Mesothelial cell of epicardium (in vitro differentiated cells): ENCODE measurements around the gene KLHL2. TPM values are rescaled to one million over a fixed set of nuclear protein-coding genes. Genes with fewer than 3 reads are reported as not detected.
A peak's percentile ranks its signal among the peaks of the same experiment; 100 is the strongest.
"Not testable (repeated sequence)": the region's sequence is repeated elsewhere in the genome, so short reads cannot be mapped to it uniquely, and the experiment has no call there.

ENCODE experiments used
- DNase-seq, 2 experiments: peaks; one replicate each; pipeline ENCODE4 v3.0.0; 2021; ENCODE audit warnings: low spot score in 2 of 2; ENCODE audit not compliant: unreplicated experiment in 2 of 2
- H3K27ac Mint-ChIP-seq: 2 replicates; pipeline ENCODE4 v1.8.0; 2021; ENCODE audit warnings: mixed read lengths
- H3K27me3 Mint-ChIP-seq: 2 replicates; pipeline ENCODE4 v1.8.0; 2021; ENCODE audit warnings: low read depth, mixed read lengths
- H3K36me3 Mint-ChIP-seq: 2 replicates; pipeline ENCODE4 v1.8.0; 2021; ENCODE audit warnings: mixed read lengths
- H3K4me1 Mint-ChIP-seq: 2 replicates; pipeline ENCODE4 v1.8.0; 2021; ENCODE audit warnings: mixed read lengths
- H3K4me3 Mint-ChIP-seq: 2 replicates; pipeline ENCODE4 v1.8.0; 2021; ENCODE audit warnings: mild to moderate bottlenecking, moderate library complexity, mixed read lengths
- H3K9me3 Mint-ChIP-seq: 2 replicates; pipeline ENCODE4 v1.8.0; 2021; ENCODE audit warnings: mixed read lengths
- total RNA-seq: library from RNA; stranded (reverse); gene quantifications from 3 replicates; pipeline ENCODE4 v1.2.1, GENCODE V29; 2021
- TF ChIP-seq, protein P1 (sequence below): fragments of 200-600 bp; sonication (generic); IDR thresholded peaks from one replicate; pipeline ENCODE4 v1.5.0; 2021; ENCODE audit warnings: antibody characterized with exemption; ENCODE audit not compliant: unreplicated experiment

The KLHL2 gene
- total RNA-seq, 1 donor from 2014 or later: 9.9 TPM

DNA sequence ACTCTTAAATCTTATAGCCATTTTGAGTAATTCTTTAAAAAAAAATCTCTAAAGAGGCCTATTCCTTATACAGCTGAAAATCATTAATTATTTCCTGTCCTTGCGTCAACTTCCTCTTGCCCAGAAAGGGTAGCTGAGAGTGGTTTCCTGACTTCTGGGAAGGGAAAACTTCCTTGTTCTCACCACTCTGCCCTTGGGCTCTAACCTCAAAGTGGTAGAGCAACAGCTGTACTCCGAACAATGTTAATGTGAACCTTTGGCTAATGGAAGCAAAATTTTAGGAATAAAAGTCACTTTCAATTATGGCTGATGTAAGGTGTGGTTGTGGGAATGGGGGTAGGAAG is 15.3 kb downstream of the KLHL2 start:
- no peaks in the 10 kb centered on the region for H3K27me3 Mint-ChIP-seq
- H3K9me3 Mint-ChIP-seq: no peaks in the 10 kb centered on the region
- peak overlapping the region; percentile 10 for H3K27ac Mint-ChIP-seq
- no peak overlapping the region for H3K4me3 Mint-ChIP-seq
- peaks cover 9% of the 10 kb centered on the region for H3K36me3 Mint-ChIP-seq
- DNase-seq: no peak
- peaks cover 10% of the 10 kb centered on the region for H3K4me1 Mint-ChIP-seq
- TF ChIP-seq, protein P1, sequence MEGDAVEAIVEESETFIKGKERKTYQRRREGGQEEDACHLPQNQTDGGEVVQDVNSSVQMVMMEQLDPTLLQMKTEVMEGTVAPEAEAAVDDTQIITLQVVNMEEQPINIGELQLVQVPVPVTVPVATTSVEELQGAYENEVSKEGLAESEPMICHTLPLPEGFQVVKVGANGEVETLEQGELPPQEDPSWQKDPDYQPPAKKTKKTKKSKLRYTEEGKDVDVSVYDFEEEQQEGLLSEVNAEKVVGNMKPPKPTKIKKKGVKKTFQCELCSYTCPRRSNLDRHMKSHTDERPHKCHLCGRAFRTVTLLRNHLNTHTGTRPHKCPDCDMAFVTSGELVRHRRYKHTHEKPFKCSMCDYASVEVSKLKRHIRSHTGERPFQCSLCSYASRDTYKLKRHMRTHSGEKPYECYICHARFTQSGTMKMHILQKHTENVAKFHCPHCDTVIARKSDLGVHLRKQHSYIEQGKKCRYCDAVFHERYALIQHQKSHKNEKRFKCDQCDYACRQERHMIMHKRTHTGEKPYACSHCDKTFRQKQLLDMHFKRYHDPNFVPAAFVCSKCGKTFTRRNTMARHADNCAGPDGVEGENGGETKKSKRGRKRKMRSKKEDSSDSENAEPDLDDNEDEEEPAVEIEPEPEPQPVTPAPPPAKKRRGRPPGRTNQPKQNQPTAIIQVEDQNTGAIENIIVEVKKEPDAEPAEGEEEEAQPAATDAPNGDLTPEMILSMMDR: no peak

DNA sequence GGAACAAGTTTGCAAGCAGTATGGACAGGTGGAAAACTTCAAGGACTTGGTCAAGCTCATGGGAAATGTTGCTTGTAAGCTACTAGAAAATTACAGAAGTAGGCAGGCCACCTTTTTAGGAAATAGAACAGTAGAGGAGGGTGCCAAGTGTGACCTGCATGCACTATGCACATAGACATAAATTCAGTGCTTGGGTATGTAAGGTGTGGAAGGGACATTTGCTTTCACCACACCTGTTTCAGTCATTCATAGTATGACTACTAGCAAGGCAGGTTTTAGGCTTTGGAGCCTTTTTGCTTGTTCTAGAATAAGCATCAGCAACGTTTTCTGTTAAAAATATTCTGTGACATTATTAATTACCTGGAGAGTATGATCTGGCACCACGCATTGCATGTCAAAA is 20.0 kb downstream of the KLHL2 start:
- H3K27me3 Mint-ChIP-seq, H3K36me3 Mint-ChIP-seq, H3K4me3 Mint-ChIP-seq, H3K4me1 Mint-ChIP-seq, DNase-seq, H3K9me3 Mint-ChIP-seq, H3K27ac Mint-ChIP-seq: not testable (repeated sequence)

DNA sequence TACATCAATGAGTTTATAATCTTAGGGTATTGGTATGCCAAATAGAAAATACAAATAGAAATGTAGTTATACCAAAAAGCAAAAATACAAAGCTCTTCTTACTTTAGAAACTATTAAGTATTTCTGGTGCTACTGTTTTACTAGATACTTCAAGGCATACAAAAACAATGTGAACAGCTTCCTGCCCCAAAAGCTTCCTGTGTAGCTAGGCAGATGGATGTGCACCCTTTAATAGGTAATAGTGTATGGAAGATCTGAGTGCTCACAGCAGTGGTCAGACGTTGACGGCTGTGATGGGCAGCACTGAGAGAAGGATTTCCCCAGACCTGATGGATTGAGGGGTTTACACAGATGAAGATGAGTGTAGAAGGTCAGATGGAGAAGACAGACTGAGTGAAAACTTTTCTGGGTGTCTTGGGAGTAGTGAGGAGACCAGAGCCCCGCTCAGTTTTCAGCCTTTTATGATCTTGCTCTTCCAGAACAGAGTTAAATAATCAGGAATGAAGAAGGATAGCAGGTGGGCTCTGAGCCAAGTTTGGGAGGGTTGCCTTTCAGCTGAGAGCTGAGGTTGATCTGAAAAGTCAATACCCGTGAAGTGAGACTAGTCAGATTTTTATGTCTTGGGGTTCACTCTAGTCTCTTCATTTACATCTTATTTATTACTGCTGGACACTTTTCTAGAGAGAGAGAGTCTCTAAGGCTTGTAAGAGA is 22.3 kb downstream of the KLHL2 start:
- peak in 1 of 2 experiments; percentile 61 for DNase-seq
- not testable (repeated sequence) for H3K4me1 Mint-ChIP-seq

GRCh38 chr4:165232623-165233433 is 25.5 kb downstream of the KLHL2 start:
- H3K36me3 Mint-ChIP-seq, H3K27me3 Mint-ChIP-seq, H3K27ac Mint-ChIP-seq, H3K9me3 Mint-ChIP-seq, DNase-seq, H3K4me3 Mint-ChIP-seq: not testable (repeated sequence)
- H3K4me1 Mint-ChIP-seq: peaks cover 10% of the 10 kb centered on the region

More for the DNA sequence above, 22.3 kb downstream of the KLHL2 start:
- not testable (repeated sequence) for H3K36me3 Mint-ChIP-seq, H3K4me3 Mint-ChIP-seq, H3K9me3 Mint-ChIP-seq, H3K27me3 Mint-ChIP-seq
- H3K27ac Mint-ChIP-seq: peak overlapping the region; percentile 22

DNA sequence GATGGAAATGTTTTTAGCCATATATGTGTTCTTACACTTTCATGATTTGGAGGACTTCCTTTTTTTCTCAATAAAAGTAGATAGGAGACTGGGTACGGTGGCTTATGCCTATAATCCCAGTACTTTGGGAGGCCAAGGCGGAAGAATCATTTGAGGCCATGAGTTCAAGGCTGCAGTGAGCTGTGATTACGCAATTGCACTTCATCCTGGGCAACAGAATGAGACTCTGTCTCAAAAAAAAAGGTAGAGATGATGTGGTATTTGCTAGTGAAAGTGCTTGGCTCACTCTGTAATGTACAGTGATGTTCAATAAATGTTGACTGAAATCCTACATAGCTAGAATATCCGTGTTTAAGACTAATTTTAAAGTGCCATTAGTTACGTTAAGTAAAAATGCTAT is 27.4 kb downstream of the KLHL2 start:
- TF ChIP-seq, protein P1: no peak
- H3K4me3 Mint-ChIP-seq: no peak overlapping the region
- H3K27me3 Mint-ChIP-seq: no peaks in the 10 kb centered on the region
- H3K27ac Mint-ChIP-seq: no peak overlapping the region
- H3K36me3 Mint-ChIP-seq: peaks cover 1% of the 10 kb centered on the region
- DNase-seq: no peak
- no peaks in the 10 kb centered on the region for H3K9me3 Mint-ChIP-seq
- peaks cover 15% of the 10 kb centered on the region for H3K4me1 Mint-ChIP-seq

DNA sequence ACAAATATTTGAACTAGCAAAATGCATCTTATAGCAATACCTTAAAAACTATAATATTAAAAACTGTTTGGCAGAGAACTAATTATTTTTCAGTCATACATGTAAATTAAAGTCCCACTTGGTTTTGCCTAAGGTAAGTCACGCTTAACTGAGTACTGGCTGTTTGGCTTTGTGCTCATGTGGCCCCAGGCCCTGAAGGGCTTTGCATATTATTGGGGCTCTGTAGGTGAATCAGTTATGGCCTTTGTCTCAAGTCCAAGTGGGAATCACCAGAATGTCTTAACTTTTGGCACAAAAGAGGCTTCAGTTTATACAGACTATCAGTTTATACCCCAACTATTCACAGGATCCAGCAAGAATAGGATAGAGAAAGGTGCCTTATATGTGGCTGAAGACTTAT is 29.5 kb downstream of the KLHL2 start:
- not testable (repeated sequence) for H3K9me3 Mint-ChIP-seq, H3K27me3 Mint-ChIP-seq, DNase-seq, H3K4me3 Mint-ChIP-seq, H3K36me3 Mint-ChIP-seq, H3K27ac Mint-ChIP-seq
- peaks cover 11% of the 10 kb centered on the region for H3K4me1 Mint-ChIP-seq

GRCh38 chr4:165238041-165238640 is 30.8 kb downstream of the KLHL2 start:
- Mint-ChIP-seq H3K27ac (peak overlapping the region; percentile 40), H3K4me1 (peaks cover 11% of the 10 kb centered on the region)
- not testable (repeated sequence) for H3K36me3 Mint-ChIP-seq, H3K9me3 Mint-ChIP-seq, DNase-seq, H3K4me3 Mint-ChIP-seq, H3K27me3 Mint-ChIP-seq

DNA sequence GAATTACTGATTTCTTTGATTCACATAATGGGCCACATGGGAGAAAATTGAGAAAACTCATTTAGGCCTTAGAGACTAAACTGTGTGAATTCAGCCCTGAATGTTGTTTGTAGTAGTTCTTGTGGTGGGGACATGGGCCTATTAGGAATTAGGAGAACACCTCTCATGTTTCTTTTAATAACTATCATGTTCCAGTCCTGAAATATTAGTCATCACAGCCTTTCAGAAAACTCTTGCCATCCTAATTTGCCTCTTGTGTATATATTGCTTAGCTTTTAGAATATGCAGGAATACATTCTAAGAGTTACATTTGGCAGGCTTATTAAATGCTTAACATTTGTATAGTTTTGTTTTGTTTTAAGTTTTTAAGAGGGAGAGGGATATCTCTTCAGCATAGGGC is 33.4 kb downstream of the KLHL2 start:
- not testable (repeated sequence) for H3K27ac Mint-ChIP-seq, H3K9me3 Mint-ChIP-seq, DNase-seq, H3K36me3 Mint-ChIP-seq, H3K27me3 Mint-ChIP-seq, H3K4me3 Mint-ChIP-seq
- H3K4me1 Mint-ChIP-seq: peaks cover 11% of the 10 kb centered on the region

DNA sequence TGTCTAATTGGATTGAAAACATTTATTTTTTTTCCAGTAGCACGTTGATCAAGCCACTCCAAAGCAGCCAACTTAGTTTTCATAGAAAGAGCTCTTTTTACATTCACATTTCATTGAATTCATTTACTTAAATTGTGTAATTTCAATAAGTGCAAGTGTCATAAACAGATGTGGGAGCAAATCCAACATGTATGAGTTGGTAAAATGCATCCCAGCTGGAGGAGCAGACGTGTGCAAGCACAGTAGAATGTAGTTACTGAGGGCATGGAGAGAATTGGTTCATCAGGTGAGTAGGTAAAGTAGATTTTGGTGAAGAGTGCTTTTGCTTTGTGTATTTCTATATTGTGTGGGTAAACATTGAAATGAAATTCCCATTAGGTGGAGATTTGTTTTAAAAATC is 36.8 kb downstream of the KLHL2 start:
- H3K36me3 Mint-ChIP-seq, H3K27ac Mint-ChIP-seq, DNase-seq, H3K4me1 Mint-ChIP-seq, H3K4me3 Mint-ChIP-seq, H3K9me3 Mint-ChIP-seq, H3K27me3 Mint-ChIP-seq: not testable (repeated sequence)

- H3K4me3 Mint-ChIP-seq, H3K27me3 Mint-ChIP-seq, H3K36me3 Mint-ChIP-seq, DNase-seq, H3K9me3 Mint-ChIP-seq, H3K27ac Mint-ChIP-seq, H3K4me1 Mint-ChIP-seq: not testable (repeated sequence)
Measured at GRCh38 chr4:165244587-165245186, 37.3 kb downstream of the KLHL2 start.
